GM12801 (cell line): ENCODE measurements around the gene ZNF487.

Experiments
- TF ChIP-seq, protein P1 (sequence below): IDR thresholded peaks from one replicate; pipeline ENCODE4 v1.5.1; 2011; ENCODE audit warnings: control low read depth; ENCODE audit not compliant: insufficient read length; ENCODE audit errors: extremely low read depth

The ZNF487 gene

DNA sequence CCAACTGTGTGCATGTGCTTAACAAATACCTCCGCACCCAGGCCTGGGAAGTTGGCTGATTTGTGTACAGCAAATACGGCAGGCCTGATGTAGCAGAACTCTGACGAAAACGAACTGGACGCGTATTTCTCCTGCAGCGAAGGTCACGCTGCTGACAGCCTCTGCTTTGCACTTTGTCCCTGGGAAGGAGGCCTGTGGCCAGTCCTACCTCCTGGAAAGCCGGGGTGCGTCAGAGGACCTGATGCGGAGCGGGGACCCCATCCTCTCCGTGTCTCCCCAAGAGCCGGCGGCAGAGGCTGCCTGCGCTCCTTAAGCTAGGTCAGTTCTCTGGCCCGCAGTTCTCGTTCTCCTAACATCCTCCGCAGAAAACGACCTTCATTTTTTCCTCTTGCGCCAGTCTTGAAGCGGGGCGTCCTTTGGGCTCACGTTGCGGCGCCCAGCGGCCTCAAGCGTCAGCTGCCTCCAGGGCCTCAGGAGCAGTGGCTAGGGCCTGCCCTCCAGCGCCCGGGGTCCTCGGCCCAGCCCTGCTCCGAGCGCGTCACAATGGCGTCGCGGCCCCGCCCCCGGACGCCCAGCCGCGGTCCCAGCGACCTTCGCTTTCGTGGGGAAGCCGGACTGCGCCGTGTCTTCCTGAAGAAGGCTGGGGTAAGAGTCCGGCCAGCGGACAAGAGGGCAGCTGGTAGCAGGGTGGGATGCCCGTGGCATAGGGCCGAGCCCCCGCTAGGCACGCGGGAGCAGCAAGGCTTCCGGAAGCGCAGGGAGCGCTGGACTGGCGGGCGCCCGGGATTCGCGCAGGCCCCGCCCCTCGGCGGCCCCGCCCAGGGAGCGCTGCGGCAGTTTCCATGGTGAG lies at the start of gene ZNF487:
TSS of gene ZNF487 (plus strand) at position 821 of the 850 bp plus-strand sequence. CDS start 38,703 bp downstream, outside the sequence.
- TF ChIP-seq, protein P1, sequence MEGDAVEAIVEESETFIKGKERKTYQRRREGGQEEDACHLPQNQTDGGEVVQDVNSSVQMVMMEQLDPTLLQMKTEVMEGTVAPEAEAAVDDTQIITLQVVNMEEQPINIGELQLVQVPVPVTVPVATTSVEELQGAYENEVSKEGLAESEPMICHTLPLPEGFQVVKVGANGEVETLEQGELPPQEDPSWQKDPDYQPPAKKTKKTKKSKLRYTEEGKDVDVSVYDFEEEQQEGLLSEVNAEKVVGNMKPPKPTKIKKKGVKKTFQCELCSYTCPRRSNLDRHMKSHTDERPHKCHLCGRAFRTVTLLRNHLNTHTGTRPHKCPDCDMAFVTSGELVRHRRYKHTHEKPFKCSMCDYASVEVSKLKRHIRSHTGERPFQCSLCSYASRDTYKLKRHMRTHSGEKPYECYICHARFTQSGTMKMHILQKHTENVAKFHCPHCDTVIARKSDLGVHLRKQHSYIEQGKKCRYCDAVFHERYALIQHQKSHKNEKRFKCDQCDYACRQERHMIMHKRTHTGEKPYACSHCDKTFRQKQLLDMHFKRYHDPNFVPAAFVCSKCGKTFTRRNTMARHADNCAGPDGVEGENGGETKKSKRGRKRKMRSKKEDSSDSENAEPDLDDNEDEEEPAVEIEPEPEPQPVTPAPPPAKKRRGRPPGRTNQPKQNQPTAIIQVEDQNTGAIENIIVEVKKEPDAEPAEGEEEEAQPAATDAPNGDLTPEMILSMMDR: no peak

DNA sequence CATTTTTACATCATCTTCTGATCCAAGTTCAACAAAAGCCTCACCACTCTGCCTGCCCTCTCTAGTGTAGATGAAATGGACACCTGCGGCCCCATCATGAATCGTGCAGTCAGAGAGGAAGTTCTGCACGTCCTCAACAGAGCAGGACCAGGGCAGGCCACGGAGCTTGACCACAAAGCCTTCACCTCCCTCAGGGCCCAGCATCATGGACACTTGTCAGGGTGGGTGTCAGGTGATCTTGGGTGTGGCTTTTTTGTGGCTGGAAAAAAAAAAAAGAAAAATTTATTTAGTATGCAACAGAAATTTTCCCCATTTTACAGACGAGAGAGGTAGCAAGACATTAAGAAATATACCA lies 49.3 kb upstream of the ZNF487 start:
- TF ChIP-seq, protein P1: no peak

DNA sequence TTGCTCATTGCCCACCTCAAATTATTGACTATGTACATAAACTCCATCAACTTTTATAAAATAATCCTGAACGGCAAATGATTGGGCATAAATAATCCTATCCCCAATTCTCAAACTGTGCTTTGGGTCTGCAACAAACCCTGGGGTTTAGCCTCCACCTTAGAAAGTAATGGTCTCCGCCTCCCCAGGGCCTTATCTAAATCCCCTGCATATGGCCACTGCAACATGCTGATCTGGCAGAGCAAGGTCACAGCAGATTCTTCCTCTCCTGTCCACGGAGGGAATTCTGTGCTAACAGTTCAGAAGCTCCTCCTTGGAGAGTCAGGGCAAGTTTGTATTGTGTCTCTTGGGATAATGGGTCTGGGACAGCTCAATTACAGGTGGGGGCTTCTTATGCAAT lies 47.0 kb upstream of the ZNF487 start:
- TF ChIP-seq, protein P1: no peak

DNA sequence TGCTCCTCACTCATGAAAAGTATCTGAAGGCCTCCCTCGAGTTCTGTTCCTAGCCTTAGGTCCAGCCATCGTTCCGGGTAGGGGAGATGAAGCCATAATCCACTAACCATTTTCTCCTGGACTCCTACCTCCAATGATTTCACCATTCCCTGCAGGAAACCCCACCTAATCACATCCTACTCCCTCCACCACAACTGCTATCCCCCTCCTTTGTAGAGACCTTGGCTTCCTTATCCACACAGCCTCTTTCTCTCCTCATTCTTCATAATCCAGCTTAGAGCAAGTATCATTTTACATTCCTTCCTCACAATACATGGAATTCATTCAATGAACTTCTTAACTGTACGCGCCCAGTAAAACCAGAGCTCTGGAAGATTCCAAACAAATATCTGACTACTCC lies 46.6 kb upstream of the ZNF487 start:
- TF ChIP-seq, protein P1: no peak

DNA sequence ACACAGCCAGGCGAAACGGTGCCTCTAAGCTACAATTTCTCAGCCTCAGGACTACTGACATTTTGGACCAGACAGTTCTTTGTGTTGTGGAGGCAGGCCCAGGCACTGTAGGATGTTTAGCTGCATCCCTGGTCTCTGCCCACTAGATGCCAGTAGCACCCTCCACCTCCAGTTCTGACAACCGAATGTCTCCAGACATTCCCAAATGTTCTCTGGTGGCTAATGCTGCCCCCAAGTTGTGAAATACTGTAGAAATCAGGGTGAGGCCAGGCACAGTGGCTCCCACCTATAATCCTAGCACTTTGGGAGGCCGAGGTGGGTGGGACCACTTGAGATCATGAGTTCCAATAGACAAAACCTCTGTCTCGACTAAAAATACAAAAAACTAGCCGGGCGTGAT lies 46.2 kb upstream of the ZNF487 start:
- TF ChIP-seq, protein P1: no peak

DNA sequence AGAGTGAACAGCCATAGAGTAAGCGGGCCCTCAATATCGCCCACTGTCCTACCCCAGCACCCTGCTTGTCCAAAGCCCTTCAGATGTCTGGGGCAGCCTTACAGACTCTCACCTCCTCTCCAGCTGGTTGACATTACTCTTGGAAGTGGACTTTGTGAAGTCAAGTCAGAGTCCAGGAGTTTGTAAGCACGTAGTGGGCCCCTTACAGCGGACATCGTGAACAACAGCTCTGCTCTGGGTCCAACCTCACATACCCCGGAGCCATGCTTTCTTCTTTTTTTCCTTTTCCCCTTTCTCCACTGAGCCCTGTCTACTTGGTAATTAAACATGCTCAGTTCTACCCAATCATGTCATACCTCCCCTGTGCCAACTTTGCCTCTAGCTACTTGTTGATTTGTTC lies 45.4 kb upstream of the ZNF487 start:
- TF ChIP-seq, protein P1: no peak

DNA sequence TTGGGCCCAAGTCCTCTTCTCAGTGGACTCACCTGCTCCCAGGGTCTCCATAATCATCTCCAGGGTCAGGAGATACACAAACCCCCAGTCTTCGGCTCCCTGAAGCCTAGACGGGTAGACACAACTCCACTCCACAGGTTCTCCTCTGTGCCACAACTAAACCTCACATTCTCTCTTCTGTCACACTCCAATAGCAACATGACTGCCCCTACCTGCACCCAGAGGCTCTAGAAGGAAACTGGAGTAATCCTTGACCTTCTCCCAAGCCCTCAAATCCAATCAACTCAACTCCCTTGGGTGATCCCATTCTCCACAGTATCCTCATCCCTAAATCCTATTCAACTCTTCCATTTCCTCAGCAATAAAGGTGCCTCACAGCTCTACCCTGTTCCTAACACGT lies 44.2 kb upstream of the ZNF487 start:
- TF ChIP-seq, protein P1: no peak
